ENCODE measurements around the gene DACH1.

The DACH1 gene

GRCh38 chr13:71638751-71639150, 228.3 kb downstream of the DACH1 start:
- Histone ChIP-seq H2BK12ac (ENCODE audit: low read length) (no peak overlapping the region), H3K27ac (ENCODE audit: low read depth, low read length) (no peak overlapping the region), H4K8ac (ENCODE audit: low read depth, low read length) (no peak overlapping the region), H3K4me2 (ENCODE audit: low read length) (no peak overlapping the region), H3K14ac (ENCODE audit: low read length) (no peak overlapping the region), H3K36me3 (ENCODE audit: control insufficient read depth in 1 of 2, insufficient read depth in 2 of 2, low read length in 2 of 2) (no peaks in the 10 kb centered on the region), H3K4me3 (ENCODE audit: low read depth, low read length) (no peak overlapping the region), H3K79me1 (ENCODE audit: low read length) (no peaks in the 10 kb centered on the region), H2BK5ac (ENCODE audit: low read depth, low read length, poor library complexity) (no peak overlapping the region), H3K23ac (ENCODE audit: low read length) (no peak overlapping the region), H4K91ac (ENCODE audit: low read depth, low read length) (no peak overlapping the region), H3K4me1 (ENCODE audit: control insufficient read depth in 1 of 2, insufficient read depth in 2 of 2, low read length in 2 of 2) (no peaks in the 10 kb centered on the region), H2BK120ac (ENCODE audit: insufficient read depth, low read length, poor library complexity) (no peak overlapping the region), H3K4ac (ENCODE audit: low read depth, low read length) (no peak overlapping the region), H2AK5ac (ENCODE audit: low read length) (no peak overlapping the region), H2AFZ (ENCODE audit: insufficient read depth, low read length, poor library complexity) (no peak overlapping the region), H3K18ac (ENCODE audit: low read length) (no peak overlapping the region), H3K9me3 (ENCODE audit: insufficient read depth, low read depth, low read length) (no peaks in the 10 kb centered on the region), H3K27me3 (ENCODE audit: insufficient read depth, low read length) (no peaks in the 10 kb centered on the region), H3K79me2 (ENCODE audit: control insufficient read depth, insufficient read depth, low read length, poor library complexity) (no peaks in the 10 kb centered on the region), H3K9ac (ENCODE audit: low read length) (no peak overlapping the region), H4K12ac (ENCODE audit: low read depth, low read length) (no peak overlapping the region)
- DNase-seq = no peak
- WGBS (ENCODE audit: extremely low coverage, insufficient coverage, insufficient read length) = no CpG with 5 or more reads among the region's 1 CpG

- H3K4me2 ChIP-seq (ENCODE audit: low read length) = no peak overlapping the region
- H3K14ac ChIP-seq (ENCODE audit: low read length) = no peak overlapping the region
- no peak overlapping the region for H4K91ac ChIP-seq (ENCODE audit: low read depth, low read length)
- DNase-seq = no peak
- no peak overlapping the region for H2BK5ac ChIP-seq (ENCODE audit: low read depth, low read length, poor library complexity)
- no peak overlapping the region for H3K18ac ChIP-seq (ENCODE audit: low read length)
- no peak overlapping the region for H3K4ac ChIP-seq (ENCODE audit: low read depth, low read length)
- H3K4me1 ChIP-seq (ENCODE audit: control insufficient read depth in 1 of 2, insufficient read depth in 2 of 2, low read length in 2 of 2) = no peaks in the 10 kb centered on the region
- no CpG with 5 or more reads among the region's 2 CpGs for WGBS (ENCODE audit: extremely low coverage, insufficient coverage, insufficient read length)
- no peak overlapping the region for H3K23ac ChIP-seq (ENCODE audit: low read length)
- no peak overlapping the region for H2AFZ ChIP-seq (ENCODE audit: insufficient read depth, low read length, poor library complexity)
- H2BK12ac ChIP-seq (ENCODE audit: low read length) = no peak overlapping the region
- no peaks in the 10 kb centered on the region for H3K9me3 ChIP-seq (ENCODE audit: insufficient read depth, low read depth, low read length)
- H3K9ac ChIP-seq (ENCODE audit: low read length) = no peak overlapping the region
- H3K4me3 ChIP-seq (ENCODE audit: low read depth, low read length) = no peak overlapping the region
- H3K27ac ChIP-seq (ENCODE audit: low read depth, low read length) = no peak overlapping the region
- no peaks in the 10 kb centered on the region for H3K79me1 ChIP-seq (ENCODE audit: low read length)
- no peaks in the 10 kb centered on the region for H3K36me3 ChIP-seq (ENCODE audit: control insufficient read depth in 1 of 2, insufficient read depth in 2 of 2, low read length in 2 of 2)
- H3K27me3 ChIP-seq (ENCODE audit: insufficient read depth, low read length) = no peaks in the 10 kb centered on the region
- H2BK120ac ChIP-seq (ENCODE audit: insufficient read depth, low read length, poor library complexity) = no peak overlapping the region
- no peak overlapping the region for H4K8ac ChIP-seq (ENCODE audit: low read depth, low read length)
- H4K12ac ChIP-seq (ENCODE audit: low read depth, low read length) = no peak overlapping the region
- H2AK5ac ChIP-seq (ENCODE audit: low read length) = no peak overlapping the region
- no peaks in the 10 kb centered on the region for H3K79me2 ChIP-seq (ENCODE audit: control insufficient read depth, insufficient read depth, low read length, poor library complexity)
These were observed 232.2 kb downstream of the DACH1 start for GRCh38 chr13:71634602-71635443.

DNA sequence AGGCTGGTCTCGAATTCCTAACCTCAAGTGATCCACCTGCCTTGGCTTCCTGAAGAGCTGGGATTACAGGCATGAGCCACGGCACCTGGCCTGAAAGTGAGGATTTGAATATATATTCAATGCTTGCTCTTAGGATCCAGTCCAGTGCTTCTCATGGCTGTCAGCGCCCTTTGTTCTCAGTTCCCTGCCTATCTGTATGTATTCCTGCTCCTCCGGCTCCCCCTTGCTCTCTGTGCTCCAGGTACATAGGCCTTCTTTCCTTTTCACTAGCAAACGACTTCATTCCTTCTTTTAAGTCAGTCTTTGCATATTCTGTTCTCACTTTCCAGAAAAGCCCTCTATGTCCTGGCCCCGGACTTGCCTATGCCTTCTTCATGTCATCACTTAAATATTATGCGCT, 232.8 kb downstream of the DACH1 start:
- H2AK5ac ChIP-seq (ENCODE audit: low read length) = no peak overlapping the region
- H4K12ac ChIP-seq (ENCODE audit: low read depth, low read length) = no peak overlapping the region
- H3K9ac ChIP-seq (ENCODE audit: low read length) = no peak overlapping the region
- H3K4me3 ChIP-seq (ENCODE audit: low read depth, low read length) = no peak overlapping the region
- H4K8ac ChIP-seq (ENCODE audit: low read depth, low read length) = no peak overlapping the region
- H3K4me2 ChIP-seq (ENCODE audit: low read length) = no peak overlapping the region
- no peak overlapping the region for H2BK12ac ChIP-seq (ENCODE audit: low read length)
- no peak overlapping the region for H3K27ac ChIP-seq (ENCODE audit: low read depth, low read length)
- H3K14ac ChIP-seq (ENCODE audit: low read length) = no peak overlapping the region
- no peaks in the 10 kb centered on the region for H3K9me3 ChIP-seq (ENCODE audit: insufficient read depth, low read depth, low read length)
- DNase-seq = no peak
- no peak overlapping the region for H3K23ac ChIP-seq (ENCODE audit: low read length)
- no peak overlapping the region for H4K91ac ChIP-seq (ENCODE audit: low read depth, low read length)
- H3K4ac ChIP-seq (ENCODE audit: low read depth, low read length) = no peak overlapping the region
- no CpG with 5 or more reads among the region's 7 CpGs for WGBS (ENCODE audit: extremely low coverage, insufficient coverage, insufficient read length)
- no peaks in the 10 kb centered on the region for H3K36me3 ChIP-seq (ENCODE audit: control insufficient read depth in 1 of 2, insufficient read depth in 2 of 2, low read length in 2 of 2)
- no peak overlapping the region for H3K18ac ChIP-seq (ENCODE audit: low read length)
- H3K4me1 ChIP-seq (ENCODE audit: control insufficient read depth in 1 of 2, insufficient read depth in 2 of 2, low read length in 2 of 2) = no peaks in the 10 kb centered on the region
- H2AFZ ChIP-seq (ENCODE audit: insufficient read depth, low read length, poor library complexity) = no peak overlapping the region
- H3K79me1 ChIP-seq (ENCODE audit: low read length) = no peaks in the 10 kb centered on the region
- no peak overlapping the region for H2BK120ac ChIP-seq (ENCODE audit: insufficient read depth, low read length, poor library complexity)
- H3K79me2 ChIP-seq (ENCODE audit: control insufficient read depth, insufficient read depth, low read length, poor library complexity) = no peaks in the 10 kb centered on the region
- H2BK5ac ChIP-seq (ENCODE audit: low read depth, low read length, poor library complexity) = no peak overlapping the region
- no peaks in the 10 kb centered on the region for H3K27me3 ChIP-seq (ENCODE audit: insufficient read depth, low read length)

DNA sequence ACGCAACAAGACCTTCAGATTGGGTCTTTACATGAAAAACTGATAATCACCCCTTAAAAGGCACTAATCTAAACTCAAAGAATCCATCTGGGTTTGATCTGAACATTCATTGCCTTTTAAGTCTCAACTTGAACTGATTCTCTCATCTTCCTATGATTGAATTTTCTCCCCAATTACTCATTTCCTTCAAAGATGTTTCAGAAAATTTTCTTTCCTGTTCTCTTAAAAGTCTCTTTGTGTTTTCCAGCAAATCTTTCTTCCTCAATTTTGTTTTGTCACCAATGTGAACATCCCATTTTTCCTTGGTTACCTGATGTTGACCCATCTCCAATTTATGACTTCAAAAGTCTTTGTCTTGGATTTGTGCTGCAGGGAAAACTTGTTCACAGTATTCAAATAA, 234.3 kb downstream of the DACH1 start:
- no peaks in the 10 kb centered on the region for H3K36me3 ChIP-seq (ENCODE audit: control insufficient read depth in 1 of 2, insufficient read depth in 2 of 2, low read length in 2 of 2)
- H3K4me1 ChIP-seq (ENCODE audit: control insufficient read depth in 1 of 2, insufficient read depth in 2 of 2, low read length in 2 of 2) = no peaks in the 10 kb centered on the region
- H3K4ac ChIP-seq (ENCODE audit: low read depth, low read length) = no peak overlapping the region
- no peak overlapping the region for H3K27ac ChIP-seq (ENCODE audit: low read depth, low read length)
- no peak overlapping the region for H3K14ac ChIP-seq (ENCODE audit: low read length)
- H2AFZ ChIP-seq (ENCODE audit: insufficient read depth, low read length, poor library complexity) = no peak overlapping the region
- H4K91ac ChIP-seq (ENCODE audit: low read depth, low read length) = no peak overlapping the region
- H2BK12ac ChIP-seq (ENCODE audit: low read length) = no peak overlapping the region
- H3K79me1 ChIP-seq (ENCODE audit: low read length) = no peaks in the 10 kb centered on the region
- DNase-seq = no peak
- H3K4me2 ChIP-seq (ENCODE audit: low read length) = no peak overlapping the region
- no peaks in the 10 kb centered on the region for H3K27me3 ChIP-seq (ENCODE audit: insufficient read depth, low read length)
- no CpG with 5 or more reads among the region's 1 CpG for WGBS (ENCODE audit: extremely low coverage, insufficient coverage, insufficient read length)
- no peak overlapping the region for H3K23ac ChIP-seq (ENCODE audit: low read length)
- H3K79me2 ChIP-seq (ENCODE audit: control insufficient read depth, insufficient read depth, low read length, poor library complexity) = no peaks in the 10 kb centered on the region
- no peak overlapping the region for H3K4me3 ChIP-seq (ENCODE audit: low read depth, low read length)
- no peaks in the 10 kb centered on the region for H3K9me3 ChIP-seq (ENCODE audit: insufficient read depth, low read depth, low read length)
- no peak overlapping the region for H2AK5ac ChIP-seq (ENCODE audit: low read length)
- no peak overlapping the region for H3K9ac ChIP-seq (ENCODE audit: low read length)
- H3K18ac ChIP-seq (ENCODE audit: low read length) = no peak overlapping the region
- no peak overlapping the region for H4K8ac ChIP-seq (ENCODE audit: low read depth, low read length)
- no peak overlapping the region for H4K12ac ChIP-seq (ENCODE audit: low read depth, low read length)
- no peak overlapping the region for H2BK120ac ChIP-seq (ENCODE audit: insufficient read depth, low read length, poor library complexity)
- no peak overlapping the region for H2BK5ac ChIP-seq (ENCODE audit: low read depth, low read length, poor library complexity)
